Retinal pigment epithelial cell (primary cell): ENCODE data around the gene SOBP.

Source experiments
- DNase-seq: peaks from one replicate; pipeline ENCODE4 v3.0.0-alpha.2; 2010; ENCODE audit warnings: low read depth
- H3K4me3 ChIP-seq: 2 replicates; pipeline ENCODE4 v1.5.1; 2011; ENCODE audit warnings: mild to moderate bottlenecking, low read length, control low read depth, moderate library complexity
- TF ChIP-seq, protein P1 (sequence below): conservative IDR thresholded peaks from 2 replicates; pipeline ENCODE4 v1.5.1; 2011; ENCODE audit warnings: low read depth, low read length, control low read depth, inconsistent platforms

SOBP gene

DNA sequence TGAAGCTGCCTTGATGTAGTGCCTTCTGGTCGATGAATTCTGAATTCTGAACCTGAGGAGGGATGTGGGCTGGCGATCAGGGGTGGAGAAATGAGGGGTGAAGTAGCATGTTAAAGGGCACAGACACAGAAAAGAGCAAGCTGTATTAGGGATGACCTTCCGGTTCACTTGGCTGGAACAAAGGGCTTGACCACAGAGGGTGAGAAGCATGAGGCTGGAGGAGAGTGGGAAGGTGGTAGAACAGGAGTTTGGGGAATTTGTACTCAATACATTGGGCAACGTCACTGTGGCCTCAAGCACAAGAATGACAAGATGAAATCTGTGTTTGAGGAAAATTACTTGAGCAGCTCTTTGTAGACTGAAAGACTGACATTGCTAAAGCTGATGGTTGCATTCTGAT, 155.8 kb downstream of the SOBP start:
- no peak overlapping the region for H3K4me3 ChIP-seq
- TF ChIP-seq, protein P1, sequence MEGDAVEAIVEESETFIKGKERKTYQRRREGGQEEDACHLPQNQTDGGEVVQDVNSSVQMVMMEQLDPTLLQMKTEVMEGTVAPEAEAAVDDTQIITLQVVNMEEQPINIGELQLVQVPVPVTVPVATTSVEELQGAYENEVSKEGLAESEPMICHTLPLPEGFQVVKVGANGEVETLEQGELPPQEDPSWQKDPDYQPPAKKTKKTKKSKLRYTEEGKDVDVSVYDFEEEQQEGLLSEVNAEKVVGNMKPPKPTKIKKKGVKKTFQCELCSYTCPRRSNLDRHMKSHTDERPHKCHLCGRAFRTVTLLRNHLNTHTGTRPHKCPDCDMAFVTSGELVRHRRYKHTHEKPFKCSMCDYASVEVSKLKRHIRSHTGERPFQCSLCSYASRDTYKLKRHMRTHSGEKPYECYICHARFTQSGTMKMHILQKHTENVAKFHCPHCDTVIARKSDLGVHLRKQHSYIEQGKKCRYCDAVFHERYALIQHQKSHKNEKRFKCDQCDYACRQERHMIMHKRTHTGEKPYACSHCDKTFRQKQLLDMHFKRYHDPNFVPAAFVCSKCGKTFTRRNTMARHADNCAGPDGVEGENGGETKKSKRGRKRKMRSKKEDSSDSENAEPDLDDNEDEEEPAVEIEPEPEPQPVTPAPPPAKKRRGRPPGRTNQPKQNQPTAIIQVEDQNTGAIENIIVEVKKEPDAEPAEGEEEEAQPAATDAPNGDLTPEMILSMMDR: no peak
- no peak for DNase-seq

DNA sequence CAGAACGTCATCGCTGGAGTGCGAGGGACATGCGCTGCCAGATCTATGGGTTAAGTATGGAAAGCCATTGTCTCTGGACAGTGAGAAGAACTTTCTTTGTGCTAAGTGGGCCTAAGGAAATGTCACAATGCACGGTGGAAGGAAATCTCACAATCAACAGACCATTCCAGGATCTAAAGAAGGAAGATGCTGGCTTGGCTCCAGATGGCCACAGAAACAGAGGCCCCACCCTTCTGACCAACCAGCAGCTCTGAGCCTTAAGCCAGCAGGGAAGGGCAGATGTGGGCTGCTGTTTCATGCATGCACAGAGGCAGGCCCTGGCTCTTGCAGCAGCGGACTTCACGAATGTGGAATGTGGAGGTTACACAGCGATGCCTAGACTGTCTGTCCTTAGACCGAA, 156.3 kb downstream of the SOBP start:
- no peak overlapping the region for H3K4me3 ChIP-seq
- DNase-seq: no peak
- TF ChIP-seq, protein P1: no peak

DNA sequence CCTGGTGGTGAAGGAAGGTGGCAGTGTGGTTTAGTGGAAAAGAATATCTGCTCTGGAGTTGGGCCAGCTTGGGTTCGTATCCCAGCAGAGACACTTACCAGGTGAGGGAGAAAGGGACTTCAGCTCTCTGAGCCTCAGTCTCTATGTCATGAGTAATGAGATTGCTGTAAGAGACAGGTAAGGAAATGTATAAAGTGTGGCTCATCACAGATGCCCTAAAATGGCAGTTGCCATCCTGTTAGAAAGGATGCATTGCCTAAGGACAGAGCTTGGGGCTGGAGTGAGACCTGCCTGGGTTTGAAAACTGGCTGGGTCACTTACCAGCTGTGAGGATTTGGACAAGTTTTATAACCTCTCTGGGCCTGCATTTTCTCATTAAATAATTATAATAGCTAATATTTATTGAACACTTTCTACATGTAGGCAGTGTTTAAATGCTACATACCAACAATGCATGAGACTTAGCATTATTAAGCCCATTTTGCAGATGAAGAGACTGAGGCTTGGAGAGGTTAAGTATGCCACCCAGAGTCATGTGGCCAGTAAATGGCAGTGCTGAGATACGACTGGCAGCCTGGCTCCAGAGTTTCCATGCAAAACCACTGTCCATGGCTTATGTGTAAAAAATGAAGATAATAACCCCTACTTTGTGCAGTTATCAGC, 157.0 kb downstream of the SOBP start:
- H3K4me3 ChIP-seq: no peak overlapping the region
- TF ChIP-seq, protein P1: no peak
- no peak for DNase-seq

- no peak for DNase-seq
- H3K4me3 ChIP-seq: no peak overlapping the region
- TF ChIP-seq, protein P1: no peak
Observed at GRCh38 chr6:107647439-107647948, 157.6 kb downstream of the SOBP start.

DNA sequence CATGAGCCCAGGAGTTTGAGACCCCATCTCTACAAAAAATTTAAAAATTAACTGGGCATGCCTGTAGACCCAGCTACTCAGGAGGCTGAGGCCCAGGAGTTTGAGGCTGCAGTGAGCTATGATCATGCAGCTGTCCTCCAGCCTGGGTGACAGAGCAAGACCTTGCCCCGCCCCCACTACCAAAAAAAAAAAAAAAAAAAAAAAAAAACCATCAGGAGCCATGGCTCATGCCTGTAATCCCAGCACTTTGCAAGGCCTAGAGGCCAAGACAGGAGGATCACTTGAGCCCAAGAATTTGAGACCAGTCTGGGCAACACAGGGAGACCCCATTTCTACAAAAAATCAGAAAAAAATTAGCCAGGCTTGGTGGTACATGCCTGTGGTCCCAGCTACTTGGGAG, 159.1 kb downstream of the SOBP start:
- no peak for DNase-seq
- TF ChIP-seq, protein P1: no peak
- H3K4me3 ChIP-seq: no peak overlapping the region

DNA sequence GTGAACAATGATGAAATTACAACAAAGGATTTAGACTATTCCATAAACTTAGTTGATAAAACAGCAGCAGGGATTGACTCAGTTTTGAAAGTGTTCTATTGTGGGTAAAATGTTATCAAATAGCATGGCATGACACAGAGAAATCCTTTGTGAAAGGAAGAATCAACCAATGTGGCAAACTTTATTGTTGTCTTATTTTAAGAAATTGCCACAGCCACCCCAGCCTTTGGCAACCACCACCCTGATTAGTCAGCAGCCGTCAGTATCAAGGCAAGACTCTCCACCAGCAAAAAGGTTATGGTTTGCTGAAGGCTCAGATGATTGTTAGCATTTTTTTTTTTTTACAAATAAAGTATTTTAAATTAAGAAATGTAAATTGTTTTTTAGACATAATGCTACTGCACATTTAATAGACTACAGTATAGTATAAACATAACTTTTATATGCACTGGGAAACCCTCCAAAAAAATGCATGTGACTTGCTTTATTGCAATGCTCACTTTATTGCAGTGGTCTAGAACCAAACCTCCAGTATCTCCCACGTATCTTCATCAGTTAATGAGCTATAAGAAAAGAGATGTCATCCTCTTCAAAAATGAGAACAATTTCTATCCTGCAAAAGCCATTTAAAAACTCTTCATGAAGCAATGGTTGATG, 162.7 kb downstream of the SOBP start:
- TF ChIP-seq, protein P1: no peak
- no peak overlapping the region for H3K4me3 ChIP-seq
- DNase-seq: no peak

DNA sequence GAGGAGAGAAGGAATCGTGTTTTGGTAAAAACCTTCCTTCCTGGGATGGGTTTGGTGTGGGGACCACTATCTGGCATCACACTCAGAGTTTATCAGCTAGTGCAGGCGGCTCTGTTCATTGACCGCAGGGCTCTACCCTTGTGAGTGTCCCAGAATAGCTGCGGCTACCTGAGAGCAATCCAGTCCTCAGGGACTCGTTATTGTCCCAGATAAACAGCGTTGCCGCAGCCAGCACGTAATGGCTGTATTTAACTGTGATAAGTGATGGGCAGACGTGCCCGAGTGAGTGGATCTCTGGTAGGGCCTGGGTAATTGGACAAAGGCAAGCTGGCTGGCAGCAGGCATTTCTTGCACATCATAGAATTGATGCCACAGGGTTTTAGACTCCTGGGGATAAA, 163.3 kb downstream of the SOBP start:
- no peak for DNase-seq
- TF ChIP-seq, protein P1: no peak
- H3K4me3 ChIP-seq: no peak overlapping the region
